Cerebellar nuclear complex (tissue), 1 donor: ENCODE results near the gene WDHD1.
"Not testable (repeated sequence)": the region's sequence is repeated elsewhere in the genome, so short reads cannot be mapped to it uniquely, and the experiment has no call there.

Experiments
- DNase-seq, 2 experiments: peaks; one replicate each; lab custom pipeline; 2025; lab: John Stamatoyannopoulos, UW

WDHD1 gene

GRCh38 chr14:54906075-54906474 is 120.8 kb downstream of the WDHD1 start:
- no peak for DNase-seq

- no peak for DNase-seq
Measured at GRCh38 chr14:54902521-54903420, 124.1 kb downstream of the WDHD1 start, which contains the start of gene GCH1. TSS of gene GCH1 (minus strand) at chr14:54902826. CDS start at chr14:54902663, 163 bp downstream.

- no peak for DNase-seq
Measured at GRCh38 chr14:54902143-54902520, 124.8 kb downstream of the WDHD1 start.

- no peak for DNase-seq
Measured at GRCh38 chr14:54901380-54902142, 125.3 kb downstream of the WDHD1 start.

GRCh38 chr14:54899573-54899972 is 127.3 kb downstream of the WDHD1 start:
- no peak for DNase-seq

GRCh38 chr14:54897809-54898555 is 128.9 kb downstream of the WDHD1 start:
- DNase-seq, result not testable (repeated sequence)

- DNase-seq, result no peak
Measured at GRCh38 chr14:54895683-54896082, 131.2 kb downstream of the WDHD1 start.

- no peak for DNase-seq
Measured at GRCh38 chr14:54894995-54895394, 131.9 kb downstream of the WDHD1 start.

GRCh38 chr14:54893151-54893760 is 133.6 kb downstream of the WDHD1 start:
- DNase-seq, result no peak

GRCh38 chr14:54891471-54892245 is 135.2 kb downstream of the WDHD1 start:
- no peak for DNase-seq

GRCh38 chr14:54890788-54891187 is 136.1 kb downstream of the WDHD1 start:
- no peak for DNase-seq

GRCh38 chr14:54889919-54890318 is 137.0 kb downstream of the WDHD1 start:
- DNase-seq, result no peak
